Sigmoid colon (tissue), 7 donors: ENCODE results near the gene EPHB4. TPM values are rescaled to one million over a fixed set of nuclear protein-coding genes. Genes with fewer than 3 reads are reported as not detected.

ENCODE experiments used
- DNase-seq: peaks from one replicate; pipeline ENCODE4 v3.0.0-alpha.2; 2019
- H3K27ac ChIP-seq, 4 donors: fragments of 200-600 bp; sonication (generic); one replicate each; pipeline ENCODE4 v1.5.1; 2016 to 2019; ENCODE audit warnings: mild to moderate bottlenecking in 1 of 4
- H3K27me3 ChIP-seq, 3 donors: fragments of 200-600 bp; sonication (generic); one replicate each; pipeline ENCODE4 v1.5.1; 2019; ENCODE audit warnings: mild to moderate bottlenecking in 1 of 3
- H3K36me3 ChIP-seq, 4 donors: fragments of 200-600 bp; sonication (generic); one replicate each; pipeline ENCODE4 v1.5.1; 2016 to 2019
- H3K4me1 ChIP-seq, 4 donors: fragments of 200-600 bp; sonication (generic); one replicate each; pipeline ENCODE4 v1.5.1; 2017 to 2019
- H3K4me3 ChIP-seq, 4 donors: fragments of 200-600 bp; sonication (generic); one replicate each; pipeline ENCODE4 v1.5.1; 2017 to 2019; ENCODE audit warnings: mild to moderate bottlenecking in 2 of 4, moderate library complexity in 1 of 4
- H3K9me3 ChIP-seq, 4 donors: fragments of 200-600 bp in 3 of 4; sonication (generic) in 3 of 4; one replicate each; pipeline versions ENCODE4 v1.5.1 to v1.6.1; 2013 to 2019
- EP300 ChIP-seq, 4 donors: sonication (generic); formaldehyde crosslinking; IDR thresholded peaks; one replicate each; pipeline ENCODE4 v1.6.1; 2017; ENCODE audit warnings: antibody characterized with exemption in 4 of 4
- POLR2A ChIP-seq, 2 donors: fragments of 450-650 bp; IDR thresholded peaks; one replicate each; pipeline ENCODE4 v1.6.1; 2016; ENCODE audit warnings: antibody characterized with exemption in 2 of 2, mild to moderate bottlenecking in 2 of 2, moderate library complexity in 2 of 2
- POLR2AphosphoS5 ChIP-seq, 4 donors: sonication (generic); formaldehyde crosslinking; IDR thresholded peaks; one replicate each; pipeline ENCODE4 v1.6.1; 2017; ENCODE audit warnings: antibody characterized with exemption in 4 of 4
- WGBS, 2 donors: extraction: QIAGEN DNeasy Blood & Tissue Kit; methylation state at CpG; one replicate each; pipeline ENCODE4 v1.1.7; 2013; 5-methylcytosine and 5-hydroxymethylcytosine counted together
- intact Hi-C: fragments of 100-400 bp; cut with DNase I; formaldehyde crosslinking; loops from one replicate; pipeline ENCODE4 v1.15.1; 2023
- polyA plus RNA-seq, 3 donors: library from polyadenylated mRNA; stranded (reverse); fragments of 200-250 nt; gene quantifications; one replicate each; pipeline ENCODE4 v1.2.3, GENCODE V29; 2013
- total RNA-seq, 4 donors: library from RNA; depleted of rRNA; stranded (reverse); fragments of >200 nt; gene quantifications; one replicate each; pipeline ENCODE4 v1.1.0, GENCODE V29; 2016
- TF ChIP-seq, protein P1 (sequence below), 4 experiments: fragments of 450-650 bp in 3 of 4; fragments of 200-600 bp in 1 of 4; IDR thresholded peaks; one replicate each; pipeline ENCODE4 v1.5.1; 2016 to 2019; ENCODE audit warnings: antibody characterized with exemption in 4 of 4, mild to moderate bottlenecking in 3 of 4, moderate library complexity in 2 of 4
- donor health status: healthy with polysubstance abuse.
- donor health status: Bipolar disorder and iron deficiency.
- donor health status: healthy.

EPHB4 gene
- total and polyA plus RNA-seq, 7 donors = 5.1 to 35.5 (median 27.3) TPM

- TF ChIP-seq, protein P1, sequence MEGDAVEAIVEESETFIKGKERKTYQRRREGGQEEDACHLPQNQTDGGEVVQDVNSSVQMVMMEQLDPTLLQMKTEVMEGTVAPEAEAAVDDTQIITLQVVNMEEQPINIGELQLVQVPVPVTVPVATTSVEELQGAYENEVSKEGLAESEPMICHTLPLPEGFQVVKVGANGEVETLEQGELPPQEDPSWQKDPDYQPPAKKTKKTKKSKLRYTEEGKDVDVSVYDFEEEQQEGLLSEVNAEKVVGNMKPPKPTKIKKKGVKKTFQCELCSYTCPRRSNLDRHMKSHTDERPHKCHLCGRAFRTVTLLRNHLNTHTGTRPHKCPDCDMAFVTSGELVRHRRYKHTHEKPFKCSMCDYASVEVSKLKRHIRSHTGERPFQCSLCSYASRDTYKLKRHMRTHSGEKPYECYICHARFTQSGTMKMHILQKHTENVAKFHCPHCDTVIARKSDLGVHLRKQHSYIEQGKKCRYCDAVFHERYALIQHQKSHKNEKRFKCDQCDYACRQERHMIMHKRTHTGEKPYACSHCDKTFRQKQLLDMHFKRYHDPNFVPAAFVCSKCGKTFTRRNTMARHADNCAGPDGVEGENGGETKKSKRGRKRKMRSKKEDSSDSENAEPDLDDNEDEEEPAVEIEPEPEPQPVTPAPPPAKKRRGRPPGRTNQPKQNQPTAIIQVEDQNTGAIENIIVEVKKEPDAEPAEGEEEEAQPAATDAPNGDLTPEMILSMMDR (IDR thresholded peaks at IDR 0.05) = no peak
- TF ChIP-seq POLR2AphosphoS5 (IDR thresholded peaks at IDR 0.05) (no peak), EP300 (IDR thresholded peaks at IDR 0.05) (no peak), POLR2A (IDR thresholded peaks at IDR 0.05) (no peak)
- DNase-seq = no peak
- H3K9me3 ChIP-seq = no peaks in the 10 kb centered on the region
- peaks cover 0 to 28% (median 9%) of the 10 kb centered on the region in 3 donors for H3K27me3 ChIP-seq
- H3K27ac ChIP-seq = no peak overlapping the region
- no peaks in the 10 kb centered on the region for H3K36me3 ChIP-seq
- intact Hi-C loops = loop anchor here (10.0 kb wide), 1 partner anchor 273 kb away; no protein-coding TSS in a partner anchor
- WGBS, 2 donors = 82 to 86% methylated on average over 26 of the region's 26 CpGs
- H3K4me3 ChIP-seq = no peak overlapping the region
- H3K4me1 ChIP-seq = no peaks in the 10 kb centered on the region
These were observed 35.2 kb downstream of the EPHB4 start for GRCh38 chr7:100791881-100792666.

DNA sequence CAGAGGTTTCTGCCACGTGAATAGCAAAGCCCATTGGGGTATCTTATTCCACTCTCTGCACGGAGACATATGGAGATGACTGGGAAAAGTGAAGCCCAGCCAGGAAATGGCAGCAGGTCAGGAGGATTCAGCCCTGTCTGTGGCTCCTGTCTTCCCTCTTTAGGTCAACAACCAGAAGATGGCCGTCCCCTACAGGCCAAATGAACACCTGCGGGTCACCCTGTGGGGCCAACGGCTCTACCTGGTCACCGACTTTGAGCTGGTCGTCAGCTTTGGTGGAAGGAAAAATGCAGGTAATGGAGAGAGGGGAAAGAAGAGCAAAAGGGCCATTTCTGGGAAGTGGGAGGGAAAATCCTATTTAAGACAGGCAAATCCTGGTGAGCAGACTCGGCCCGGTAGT, 38.3 kb downstream of the EPHB4 start:
- Histone ChIP-seq H3K9me3 (peaks cover 0 to 6% (median 2%) of the 10 kb centered on the region in 4 donors), H3K36me3 (no peaks in the 10 kb centered on the region), H3K4me3 (no peak overlapping the region), H3K4me1 (no peaks in the 10 kb centered on the region), H3K27ac (no peak overlapping the region), H3K27me3 (peaks cover 0 to 17% (median 8%) of the 10 kb centered on the region in 3 donors)
- intact Hi-C loops = no loop called here
- DNase-seq = no peak
- TF ChIP-seq POLR2AphosphoS5 (IDR thresholded peaks at IDR 0.05) = no peak
- TF ChIP-seq POLR2A (IDR thresholded peaks at IDR 0.05) = no peak
- no peak for TF ChIP-seq EP300 (IDR thresholded peaks at IDR 0.05)
- TF ChIP-seq, protein P1 (IDR thresholded peaks at IDR 0.05) = no peak
- 61 to 62% methylated on average over 9 of the region's 9 CpGs for WGBS, 2 donors

DNA sequence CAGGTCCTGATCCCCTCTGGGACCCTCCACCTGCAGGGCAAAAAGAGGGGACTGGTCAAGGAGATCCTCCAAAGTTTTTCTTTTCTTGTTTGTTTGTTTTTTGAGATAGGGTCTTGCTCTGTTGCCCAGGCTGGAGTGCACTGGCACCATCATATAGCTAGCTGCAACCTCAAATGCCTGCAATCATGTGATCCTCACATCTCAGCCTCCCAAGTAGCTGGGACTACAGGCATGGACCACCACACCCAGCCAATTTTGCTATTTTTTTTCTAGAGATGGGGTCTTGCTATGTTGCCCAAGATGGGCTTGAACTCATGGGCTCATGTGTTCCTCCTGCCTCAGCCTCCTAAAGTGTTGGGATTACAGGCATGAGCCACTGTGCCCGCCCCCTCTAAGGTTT, 41.0 kb downstream of the EPHB4 start:
- TF ChIP-seq POLR2A (IDR thresholded peaks at IDR 0.05) = no peak
- TF ChIP-seq, protein P1 (IDR thresholded peaks at IDR 0.05) = no peak
- TF ChIP-seq POLR2AphosphoS5 (IDR thresholded peaks at IDR 0.05) = no peak
- TF ChIP-seq EP300 (IDR thresholded peaks at IDR 0.05) = no peak
- intact Hi-C loops = no loop called here
- no peaks in the 10 kb centered on the region for H3K4me1 ChIP-seq
- H3K9me3 ChIP-seq = peaks cover 0 to 10% (median 4%) of the 10 kb centered on the region in 4 donors
- peaks cover 0 to 4% (median 0%) of the 10 kb centered on the region in 3 donors for H3K27me3 ChIP-seq
- no peak for DNase-seq
- no peak overlapping the region for H3K4me3 ChIP-seq
- WGBS, 2 donors = 85 to 91% methylated on average over 1 of the region's 1 CpG
- H3K36me3 ChIP-seq = no peaks in the 10 kb centered on the region
- no peak overlapping the region for H3K27ac ChIP-seq

DNA sequence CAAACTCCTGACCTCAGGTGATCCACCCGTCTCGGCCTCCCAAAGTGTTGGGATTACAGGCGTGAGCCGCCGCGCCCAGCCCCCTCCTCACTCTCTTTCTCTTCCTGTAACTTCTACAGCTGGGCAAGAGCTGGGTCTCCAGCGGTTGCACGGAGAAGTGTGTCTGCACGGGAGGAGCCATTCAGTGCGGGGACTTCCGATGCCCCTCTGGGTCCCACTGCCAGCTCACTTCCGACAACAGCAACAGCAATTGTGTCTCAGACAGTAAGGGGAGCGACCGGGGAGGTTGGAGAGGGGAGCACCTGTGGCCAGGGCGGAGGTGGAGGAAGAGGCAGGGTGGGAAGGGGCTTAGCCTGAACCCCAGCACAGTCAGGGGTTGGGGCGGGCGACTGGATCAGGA, 41.4 kb downstream of the EPHB4 start:
- intact Hi-C loops = no loop called here

More for the DNA sequence above, 41.4 kb downstream of the EPHB4 start:
- H3K9me3 ChIP-seq = peaks cover 0 to 10% (median 4%) of the 10 kb centered on the region in 4 donors
- 46 to 67% methylated on average over 17 of the region's 17 CpGs for WGBS, 2 donors
- H3K36me3 ChIP-seq = no peaks in the 10 kb centered on the region
- H3K27me3 ChIP-seq = peaks cover 0 to 4% (median 0%) of the 10 kb centered on the region in 3 donors
- no peak overlapping the region for H3K4me3 ChIP-seq
- no peaks in the 10 kb centered on the region for H3K4me1 ChIP-seq
- DNase-seq = no peak
- TF ChIP-seq EP300 (IDR thresholded peaks at IDR 0.05) (no peak), POLR2AphosphoS5 (IDR thresholded peaks at IDR 0.05) (no peak), POLR2A (IDR thresholded peaks at IDR 0.05) (no peak)
- TF ChIP-seq, protein P1 (IDR thresholded peaks at IDR 0.05) = no peak
- no peak overlapping the region for H3K27ac ChIP-seq
